ENCODE data around the gene SMCO4. TPM values are rescaled to one million over a fixed set of nuclear protein-coding genes. Genes with fewer than 3 reads are reported as not detected.

The SMCO4 gene
- total RNA-seq, 2 donors from 2014 or later = 11.6 to 11.7 TPM

- DNase-seq (ENCODE audit: low spot score) = no peak
- intact Hi-C loops (cut with DNase I) = loop anchor here in 1 of 2 donors (2.0 kb wide), 1 partner anchor 48 kb away; no protein-coding TSS in a partner anchor
Observed at GRCh38 chr11:93564895-93565294, 21.7 kb upstream of the SMCO4 start.

GRCh38 chr11:93563857-93564256 lies 20.7 kb upstream of the SMCO4 start:
- no peak for DNase-seq (ENCODE audit: low spot score)

GRCh38 chr11:93560199-93560932 lies 17.2 kb upstream of the SMCO4 start:
- DNase-seq (ENCODE audit: low spot score) = no peak
- intact Hi-C loops (cut with DNase I) = no loop called here

More at GRCh38 chr11:93563857-93564256, 20.7 kb upstream of the SMCO4 start:
- intact Hi-C loops (cut with DNase I) = loop anchor here in 1 of 2 donors (2.0 kb wide), 1 partner anchor 47 kb away; no protein-coding TSS in a partner anchor

- intact Hi-C loops (cut with DNase I) = no loop called here
- no peak for DNase-seq (ENCODE audit: low spot score)
Observed at GRCh38 chr11:93559681-93560080, 16.5 kb upstream of the SMCO4 start.

- no peak for DNase-seq (ENCODE audit: low spot score)
- intact Hi-C loops (cut with DNase I) = no loop called here
Observed at GRCh38 chr11:93552874-93553273, 9.7 kb upstream of the SMCO4 start.

- no peak for DNase-seq (ENCODE audit: low spot score)
- intact Hi-C loops (cut with DNase I) = loop anchor here in 1 of 2 donors (10.0 kb wide), 1 partner anchor 315 kb away; no protein-coding TSS in a partner anchor
Observed at GRCh38 chr11:93549976-93550375, 6.8 kb upstream of the SMCO4 start.

- intact Hi-C loops (cut with DNase I) = loop anchor here in 1 of 2 donors (10.0 kb wide), 1 partner anchor 314 kb away; no protein-coding TSS in a partner anchor
- no peak for DNase-seq (ENCODE audit: low spot score)
Observed at GRCh38 chr11:93548679-93549319, 5.6 kb upstream of the SMCO4 start.

- intact Hi-C loops (cut with DNase I) = loop anchor here in 1 of 2 donors (10.0 kb wide), 1 partner anchor 313 kb away; no protein-coding TSS in a partner anchor
- DNase-seq (ENCODE audit: low spot score) = no peak
Observed at GRCh38 chr11:93547773-93548172, 4.6 kb upstream of the SMCO4 start.

- DNase-seq (ENCODE audit: low spot score) = no peak
- intact Hi-C loops (cut with DNase I) = loop anchor here in 1 of 2 donors (10.0 kb wide), 1 partner anchor 312 kb away; no protein-coding TSS in a partner anchor
Observed at GRCh38 chr11:93547028-93547427, 3.8 kb upstream of the SMCO4 start.

- intact Hi-C loops (cut with DNase I) = loop anchor here in 1 of 2 donors (10.0 kb wide), 1 partner anchor 311 kb away; no protein-coding TSS in a partner anchor
- DNase-seq (ENCODE audit: low spot score) = no peak
Observed at GRCh38 chr11:93545566-93545965, 2.4 kb upstream of the SMCO4 start.

GRCh38 chr11:93542811-93543229 lies 371 bp downstream of the SMCO4 start:
- DNase-seq (ENCODE audit: low spot score) = peak; percentile 82
- intact Hi-C loops (cut with DNase I) = loop anchor here in 1 of 2 donors (10.0 kb wide), 1 partner anchor 308 kb away; no protein-coding TSS in a partner anchor

- intact Hi-C loops (cut with DNase I) = loop anchor here in 1 of 2 donors (10.0 kb wide), 1 partner anchor 307 kb away; no protein-coding TSS in a partner anchor
- peak; percentile 87 for DNase-seq (ENCODE audit: low spot score)
Observed at GRCh38 chr11:93541884-93542810, 1.0 kb downstream of the SMCO4 start.

- DNase-seq (ENCODE audit: low spot score) = no peak
- intact Hi-C loops (cut with DNase I) = loop anchor here in 1 of 2 donors (10.0 kb wide), 1 partner anchor 306 kb away; no protein-coding TSS in a partner anchor
Observed at GRCh38 chr11:93540896-93541553, 2.2 kb downstream of the SMCO4 start.

- no peak for DNase-seq (ENCODE audit: low spot score)
- intact Hi-C loops (cut with DNase I) = loop anchor here in 1 of 2 donors (10.0 kb wide), 1 partner anchor 306 kb away; no protein-coding TSS in a partner anchor
Observed at GRCh38 chr11:93540337-93540736, 2.9 kb downstream of the SMCO4 start.

GRCh38 chr11:93537767-93538261 lies 5.4 kb downstream of the SMCO4 start:
- intact Hi-C loops (cut with DNase I) = no loop called here
- no peak for DNase-seq (ENCODE audit: low spot score)

- intact Hi-C loops (cut with DNase I) = no loop called here
- DNase-seq (ENCODE audit: low spot score) = no peak
Observed at GRCh38 chr11:93537049-93537448, 6.1 kb downstream of the SMCO4 start.

- intact Hi-C loops (cut with DNase I) = no loop called here
- no peak for DNase-seq (ENCODE audit: low spot score)
Observed at GRCh38 chr11:93536101-93536861, 6.9 kb downstream of the SMCO4 start.
